NOMO-1 (cell line): ENCODE results near the gene SELL.
"Not testable (repeated sequence)": the region's sequence is repeated elsewhere in the genome, so short reads cannot be mapped to it uniquely, and the experiment has no call there.

Source experiments
- DNase-seq, 2 experiments: peaks; one replicate each; lab custom pipeline; 2025; ENCODE audit not compliant: unreplicated experiment in 2 of 2; lab: John Stamatoyannopoulos, UW

The SELL gene

DNA sequence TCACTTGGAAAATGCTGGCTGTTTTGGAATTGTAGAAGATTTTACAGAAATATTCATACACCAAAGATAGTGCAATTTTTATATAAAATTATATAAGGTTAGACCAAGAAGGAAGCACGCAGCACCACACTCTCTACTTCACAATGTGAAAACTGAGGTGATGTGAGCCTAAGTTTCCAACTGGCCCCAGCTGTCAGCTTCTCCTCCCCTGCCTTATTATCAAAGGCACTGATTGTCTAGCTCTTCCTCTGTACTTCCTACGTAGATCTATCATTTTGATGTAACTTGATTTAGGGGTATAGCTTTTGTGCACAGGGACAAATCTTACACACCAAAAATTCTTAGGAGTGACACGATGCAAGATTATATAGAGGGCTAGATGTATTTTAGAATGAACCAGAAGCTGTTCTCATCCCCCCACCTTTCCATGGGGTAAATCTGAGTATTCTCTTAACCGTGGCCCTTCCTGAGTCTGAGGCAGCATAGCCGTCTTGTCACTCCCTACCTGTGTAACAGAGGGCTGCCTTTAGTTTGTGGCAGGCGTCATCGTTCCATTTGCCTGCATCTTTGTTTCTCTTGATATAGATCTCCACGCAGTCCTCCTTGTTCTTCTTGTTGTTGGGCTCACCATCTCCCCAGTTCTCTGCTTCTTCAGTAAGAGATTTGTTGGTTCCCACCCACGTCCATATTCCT, 3.4 kb downstream of the SELL start:
- no peak for DNase-seq

DNA sequence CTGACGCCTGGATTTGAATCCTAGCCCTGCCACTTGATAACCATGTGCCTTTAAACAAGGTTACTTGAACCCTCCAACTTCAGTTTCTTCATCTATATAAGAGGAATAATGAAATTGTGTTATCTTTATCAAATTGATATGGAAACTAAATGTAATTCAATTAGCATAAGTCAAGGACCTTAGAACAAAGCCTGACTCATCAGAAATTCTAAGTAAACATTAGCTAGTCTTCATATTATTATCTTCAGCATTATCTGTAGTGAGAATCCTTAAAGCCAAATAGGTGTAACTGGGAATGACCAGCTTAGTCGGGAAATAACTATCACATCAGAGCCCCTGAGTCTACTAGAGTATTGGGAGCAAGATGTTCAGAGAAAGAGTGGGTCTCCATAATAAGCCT, 6.6 kb downstream of the SELL start:
- DNase-seq = no peak

DNA sequence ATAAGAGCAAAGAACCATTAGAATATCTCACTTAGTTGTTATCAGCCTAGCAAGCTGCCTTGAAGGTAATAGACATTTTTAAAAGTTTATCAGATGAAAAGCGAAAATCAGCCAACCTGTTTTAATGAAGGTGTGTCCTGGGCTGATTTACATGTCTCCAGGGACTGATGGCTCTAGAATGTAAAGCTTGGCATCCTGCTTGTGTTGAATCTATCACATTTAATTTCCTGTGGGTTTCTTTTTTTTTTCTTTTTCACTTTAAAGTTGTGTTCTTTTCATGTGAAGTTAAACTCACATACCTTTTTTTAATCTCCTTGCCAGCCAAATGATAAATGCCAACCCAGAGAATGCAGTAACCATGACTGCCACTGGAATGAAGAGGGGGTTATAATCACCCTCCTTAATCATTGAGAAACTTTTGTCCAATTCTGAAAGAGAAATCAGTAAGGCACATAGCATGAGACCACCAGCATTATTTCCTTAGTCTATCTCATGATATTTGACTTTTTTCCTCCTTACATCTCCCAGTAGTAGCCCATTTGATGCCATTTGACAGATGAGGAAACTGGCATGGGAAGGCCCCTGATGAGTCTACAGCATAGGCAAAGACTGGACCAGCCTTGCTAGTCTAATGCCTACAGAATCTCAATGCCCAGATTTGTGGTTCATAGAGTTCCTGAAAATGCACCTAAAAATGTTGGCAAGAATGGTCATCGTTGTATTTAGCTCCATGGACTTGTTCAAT, 10.0 kb downstream of the SELL start:
- no peak for DNase-seq

DNA sequence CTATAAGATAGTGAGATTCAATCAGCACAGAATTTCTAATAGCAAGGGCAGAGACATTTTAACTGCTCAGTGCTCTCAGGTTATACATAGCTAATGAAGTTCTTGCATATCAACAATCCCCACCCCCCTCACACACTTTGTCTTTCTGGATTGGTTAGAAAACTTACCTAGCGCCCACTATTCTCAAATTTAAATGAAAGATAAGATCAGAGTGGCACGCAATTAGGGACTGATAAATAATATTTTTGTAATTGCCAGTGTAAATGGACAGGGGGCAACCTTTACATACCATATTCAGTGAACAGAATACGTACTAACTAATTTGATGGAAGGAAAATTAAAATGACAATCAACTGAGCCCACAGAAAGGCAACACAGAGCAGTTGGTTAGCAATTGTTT, 11.7 kb downstream of the SELL start:
- DNase-seq = no peak

DNA sequence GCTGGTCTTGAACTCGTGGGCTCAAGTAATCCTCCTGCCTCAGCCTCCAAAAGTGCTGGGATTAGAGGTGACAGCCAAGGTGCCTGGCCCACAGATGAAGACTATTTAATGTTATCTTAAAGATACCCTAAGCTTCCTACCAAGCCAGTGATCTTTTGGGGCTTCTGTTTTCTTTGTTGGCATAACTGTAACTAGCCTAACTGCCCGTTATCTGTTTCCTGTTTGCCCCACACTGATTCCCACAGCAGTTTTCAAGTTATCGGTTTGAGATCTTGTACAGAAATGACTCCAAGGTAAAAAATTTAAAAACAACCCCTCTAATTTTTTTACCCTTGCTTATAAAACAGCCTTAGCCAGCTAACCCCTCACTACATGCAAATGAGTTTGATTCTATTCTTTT, 12.4 kb downstream of the SELL start:
- DNase-seq = no peak

GRCh38 chr1:169697755-169698154, 13.7 kb downstream of the SELL start:
- peak; percentile 7 to 61 for DNase-seq

DNA sequence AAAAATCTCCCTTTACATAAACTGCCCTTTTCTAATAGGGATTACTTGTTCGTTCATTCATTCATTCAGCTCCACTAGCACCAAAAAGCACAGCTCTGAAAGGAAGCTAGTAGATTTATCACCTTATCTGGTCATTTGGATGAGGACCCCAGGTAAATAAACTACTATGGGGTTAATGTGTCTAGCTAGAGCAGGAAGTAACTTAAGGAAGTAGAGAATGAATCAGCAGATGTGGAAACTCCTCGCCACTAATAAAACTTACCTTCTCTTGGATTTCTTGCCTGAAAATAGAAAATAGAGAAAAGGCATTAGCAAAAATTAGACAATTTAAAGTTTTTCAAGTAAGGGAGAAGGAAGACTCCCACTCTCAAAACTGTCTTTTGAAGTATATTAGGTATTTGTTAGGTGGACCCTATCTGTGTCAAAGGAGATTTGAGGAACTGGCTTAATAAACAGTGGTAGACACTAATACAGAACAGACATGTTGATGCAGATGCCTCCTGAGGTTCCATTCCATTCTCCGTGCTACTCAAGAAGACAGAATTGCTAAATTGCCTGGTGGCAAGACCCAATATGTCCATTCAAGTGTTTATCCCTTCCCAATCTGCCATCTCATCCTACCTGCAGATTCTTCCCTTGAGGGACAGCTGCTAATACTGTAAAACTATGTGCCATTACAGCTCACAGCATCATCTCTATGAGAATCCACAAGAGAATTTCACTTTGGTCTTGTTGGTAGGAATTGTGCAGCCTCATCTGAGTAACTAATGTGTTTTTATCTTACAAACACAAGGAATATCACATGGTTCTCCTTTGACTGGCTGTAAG, 14.9 kb downstream of the SELL start:
- DNase-seq = peak in 1 of 2 experiments; percentile 66

DNA sequence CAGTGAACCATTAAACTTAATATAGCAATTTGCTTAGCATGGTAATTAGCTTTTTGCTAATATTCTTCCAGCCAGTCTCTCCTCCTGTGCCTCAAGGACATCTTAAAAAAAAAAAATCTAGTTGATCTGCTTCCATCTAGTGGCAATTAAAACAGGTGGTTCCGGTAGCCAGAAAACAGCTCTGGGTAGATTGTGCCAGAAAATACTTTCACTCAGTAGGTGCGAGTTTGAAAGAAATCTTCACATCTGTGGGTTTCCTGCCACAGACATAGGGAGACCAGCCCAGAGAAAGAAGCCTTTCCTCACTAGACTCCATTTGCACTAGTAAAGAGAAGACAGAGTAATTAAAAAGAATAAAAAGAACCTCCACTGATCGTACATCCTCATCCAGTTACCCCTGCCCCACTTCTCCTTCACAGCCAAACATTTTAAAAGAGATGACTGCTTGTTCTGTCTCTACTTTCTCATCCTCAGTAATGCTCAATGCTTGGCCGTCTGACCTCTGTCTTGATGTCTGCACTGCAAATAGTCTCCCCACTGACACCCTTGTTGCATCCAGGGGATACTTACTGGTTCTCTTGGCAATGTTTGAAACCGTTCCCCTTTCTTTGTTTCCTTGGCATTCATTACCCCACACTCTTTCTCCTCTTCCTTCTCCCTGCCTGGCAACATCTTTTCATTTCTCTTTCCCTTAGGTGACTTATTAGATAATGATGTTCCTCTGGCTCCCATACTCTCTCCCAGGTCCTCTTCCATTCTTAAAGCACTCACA, 16.9 kb downstream of the SELL start:
- no peak for DNase-seq

DNA sequence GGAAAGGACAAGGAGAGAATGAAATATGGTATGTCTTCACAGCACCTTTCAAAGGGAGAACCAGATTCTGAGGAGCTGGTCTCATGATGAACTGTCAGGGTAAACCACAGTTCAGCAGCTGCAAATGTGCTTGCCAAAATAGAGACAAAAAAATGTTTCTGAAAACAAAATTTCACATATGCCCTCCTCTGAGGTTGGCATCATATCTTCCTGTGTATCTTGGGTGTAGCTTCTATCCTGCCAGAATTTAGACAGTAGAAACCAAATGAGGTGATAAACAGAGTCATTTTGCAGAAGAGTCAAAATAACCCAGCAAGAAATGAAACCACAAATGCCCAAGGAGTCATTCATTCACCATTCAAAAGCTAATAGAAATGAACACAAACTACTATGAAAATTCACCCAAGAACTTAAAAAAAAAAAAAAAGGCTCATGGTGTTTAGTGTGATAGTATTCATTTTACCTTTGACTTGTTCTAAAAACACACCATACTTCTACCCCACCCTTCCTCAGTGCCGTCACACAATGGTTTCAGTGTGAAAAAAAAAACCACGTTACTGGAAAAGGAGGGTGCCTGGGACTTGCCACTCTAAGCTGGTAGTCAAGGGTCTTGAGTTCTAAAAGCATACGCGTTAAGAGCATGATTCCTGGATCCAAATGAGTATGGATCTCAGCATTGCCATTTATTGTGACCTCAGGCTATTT, 18.5 kb downstream of the SELL start:
- no peak for DNase-seq

DNA sequence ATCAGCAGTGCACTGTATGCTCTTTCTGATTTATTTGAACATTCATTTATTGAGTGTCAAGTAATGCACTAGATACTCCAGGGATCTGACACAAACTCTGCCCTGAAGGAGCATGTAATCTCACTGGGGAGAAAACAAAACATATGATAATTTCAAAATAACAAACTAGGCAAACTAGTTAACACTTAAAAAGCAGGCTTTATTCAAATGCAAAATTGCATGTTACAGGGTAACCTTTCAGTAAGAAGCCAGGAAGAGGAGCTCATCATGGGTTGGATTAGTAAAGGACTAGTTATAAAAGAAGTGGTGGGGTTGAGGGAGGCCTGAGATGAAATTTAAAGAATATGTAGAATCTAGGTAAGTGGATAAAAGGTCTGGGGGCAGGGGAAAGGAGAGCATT, 20.9 kb downstream of the SELL start:
- no peak for DNase-seq

- DNase-seq = no peak
Observed at GRCh38 chr1:169689395-169689794, 22.0 kb downstream of the SELL start.

DNA sequence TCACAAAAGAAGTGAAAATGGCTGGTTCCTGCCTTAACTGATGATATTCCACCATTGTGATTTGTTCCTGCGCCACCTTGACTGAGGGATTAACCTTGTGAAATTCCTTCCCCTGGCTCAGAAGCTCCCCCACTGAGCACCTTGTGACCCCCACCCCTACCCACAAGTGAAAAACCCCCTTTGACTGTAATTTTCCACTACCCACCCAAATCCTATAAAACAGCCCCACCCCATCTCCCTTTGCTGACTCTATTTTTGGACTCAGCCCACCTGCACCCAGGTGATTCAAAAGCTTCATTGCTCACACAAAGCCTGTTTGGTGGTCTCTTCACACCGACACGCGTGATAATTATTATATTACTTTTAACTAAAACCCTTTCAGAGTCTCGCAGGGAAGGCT, 23.0 kb downstream of the SELL start:
- DNase-seq = not testable (repeated sequence)

GRCh38 chr1:169683661-169684060, 27.8 kb downstream of the SELL start:
- no peak for DNase-seq

DNA sequence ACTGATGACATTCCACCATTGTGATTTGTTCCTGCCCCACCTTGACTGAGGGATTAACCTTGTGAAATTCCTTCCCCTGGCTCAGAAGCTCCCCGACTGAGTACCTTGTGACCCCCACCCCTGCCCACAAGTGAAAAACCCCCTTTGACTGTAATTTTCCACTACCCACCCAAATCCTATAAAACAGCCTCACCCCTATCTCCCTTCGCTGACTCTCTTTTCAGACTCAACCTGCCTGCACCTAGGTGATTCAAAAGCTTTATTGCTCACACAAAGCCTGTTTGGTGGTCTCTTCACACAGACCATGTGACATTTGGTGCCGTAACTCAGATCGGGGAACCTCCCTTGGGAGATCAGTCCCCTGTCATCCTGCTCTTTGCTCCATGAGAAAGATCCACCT, 28.3 kb downstream of the SELL start:
- not testable (repeated sequence) for DNase-seq

DNA sequence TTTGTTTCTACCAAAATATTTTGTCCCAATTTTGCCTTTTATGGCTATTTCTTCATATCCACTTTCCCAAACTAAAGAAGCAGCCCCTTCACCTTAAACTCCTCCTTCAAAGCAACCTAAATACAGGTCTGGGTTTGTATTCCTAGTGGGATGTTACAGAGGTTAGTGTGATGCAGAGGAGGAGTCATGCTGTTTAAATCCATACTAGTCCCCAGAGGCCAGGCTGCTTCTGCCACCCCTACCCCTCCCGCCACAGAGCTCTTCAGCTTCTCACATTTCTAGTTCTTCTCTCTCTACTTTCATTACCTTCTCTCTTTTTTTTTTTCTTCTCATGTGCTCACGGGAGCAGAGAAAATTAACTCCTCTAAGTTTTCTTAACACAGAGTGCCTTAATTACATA, 29.3 kb downstream of the SELL start:
- DNase-seq = no peak

DNA sequence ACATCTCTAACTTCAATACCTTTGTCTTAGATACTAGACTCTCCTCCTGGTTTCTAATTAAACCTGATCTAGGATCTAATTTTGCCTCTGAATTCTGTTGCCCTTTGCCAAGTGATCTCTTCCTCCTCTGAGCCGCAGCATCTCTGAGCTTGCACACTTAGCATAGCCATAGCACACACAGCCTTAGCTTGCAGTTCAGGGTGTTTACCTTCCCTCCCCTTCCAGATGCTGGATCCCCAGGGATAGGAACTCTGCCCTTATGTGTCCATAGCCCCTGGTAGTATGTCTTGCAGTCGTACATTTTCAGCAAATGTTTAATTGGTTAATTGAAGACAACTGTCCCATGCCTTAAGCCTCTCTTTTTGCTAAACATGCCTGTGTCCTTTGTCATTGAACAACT, 30.3 kb downstream of the SELL start:
- DNase-seq = no peak

GRCh38 chr1:169680377-169681019, 30.9 kb downstream of the SELL start:
- no peak for DNase-seq

DNA sequence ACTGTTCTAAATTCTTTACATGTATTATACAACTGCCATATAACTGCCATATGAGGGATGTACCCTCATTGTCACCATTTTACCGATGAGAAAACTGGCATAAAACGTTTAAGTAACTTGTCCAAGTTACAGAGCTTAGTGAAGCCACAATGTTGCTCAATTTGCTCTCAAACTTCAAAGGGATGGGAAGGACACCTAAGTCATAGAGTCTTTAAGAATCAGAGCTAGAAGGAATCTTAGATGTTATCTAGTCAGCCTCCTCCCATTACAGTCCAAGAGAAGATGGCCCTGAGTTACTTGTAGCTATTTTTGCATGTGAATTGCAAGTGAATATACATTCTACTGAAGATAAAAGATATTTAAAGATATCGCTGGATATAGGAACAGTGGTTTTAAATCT, 31.7 kb downstream of the SELL start:
- DNase-seq = no peak

DNA sequence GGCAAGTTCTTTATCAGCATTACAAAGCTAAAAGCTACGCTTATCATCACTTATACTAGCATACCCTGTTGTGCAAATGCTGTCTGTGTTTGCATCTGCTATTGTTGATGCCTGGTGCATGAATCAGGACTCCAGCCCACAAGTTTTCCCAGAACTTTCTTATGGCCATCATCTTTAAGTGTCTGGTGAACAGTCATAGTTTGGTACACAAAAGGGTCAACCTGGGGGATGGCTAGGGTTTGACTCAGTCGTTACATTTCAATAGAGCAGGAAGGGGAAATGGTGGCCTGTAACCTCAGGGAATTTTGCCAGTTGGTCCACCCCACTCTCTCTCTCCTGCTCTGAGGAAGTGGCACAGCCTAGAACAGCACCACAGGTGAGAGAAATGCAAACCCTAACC, 35.4 kb downstream of the SELL start:
- no peak for DNase-seq

DNA sequence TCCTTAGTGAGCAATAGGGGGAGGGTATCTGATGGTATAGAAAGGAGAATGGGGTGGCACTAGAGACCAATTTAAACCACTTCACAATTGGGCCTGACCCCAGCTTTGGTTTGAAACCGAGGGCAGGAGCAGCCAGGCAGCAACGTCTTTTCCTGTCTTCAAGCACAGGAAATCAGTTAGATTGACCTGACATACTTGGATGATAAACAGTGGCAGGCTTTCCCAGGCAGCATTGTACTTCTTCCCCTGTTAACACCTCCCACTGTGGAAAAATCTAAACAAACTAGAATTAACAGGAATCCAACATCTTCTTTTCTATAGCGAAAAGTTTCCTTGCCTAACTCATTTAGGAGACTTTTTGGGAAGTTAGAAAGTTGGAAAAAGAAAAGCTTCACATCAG, 40.6 kb downstream of the SELL start:
- no peak for DNase-seq
